ENCODE results near the gene UQCRC1.

DNA sequence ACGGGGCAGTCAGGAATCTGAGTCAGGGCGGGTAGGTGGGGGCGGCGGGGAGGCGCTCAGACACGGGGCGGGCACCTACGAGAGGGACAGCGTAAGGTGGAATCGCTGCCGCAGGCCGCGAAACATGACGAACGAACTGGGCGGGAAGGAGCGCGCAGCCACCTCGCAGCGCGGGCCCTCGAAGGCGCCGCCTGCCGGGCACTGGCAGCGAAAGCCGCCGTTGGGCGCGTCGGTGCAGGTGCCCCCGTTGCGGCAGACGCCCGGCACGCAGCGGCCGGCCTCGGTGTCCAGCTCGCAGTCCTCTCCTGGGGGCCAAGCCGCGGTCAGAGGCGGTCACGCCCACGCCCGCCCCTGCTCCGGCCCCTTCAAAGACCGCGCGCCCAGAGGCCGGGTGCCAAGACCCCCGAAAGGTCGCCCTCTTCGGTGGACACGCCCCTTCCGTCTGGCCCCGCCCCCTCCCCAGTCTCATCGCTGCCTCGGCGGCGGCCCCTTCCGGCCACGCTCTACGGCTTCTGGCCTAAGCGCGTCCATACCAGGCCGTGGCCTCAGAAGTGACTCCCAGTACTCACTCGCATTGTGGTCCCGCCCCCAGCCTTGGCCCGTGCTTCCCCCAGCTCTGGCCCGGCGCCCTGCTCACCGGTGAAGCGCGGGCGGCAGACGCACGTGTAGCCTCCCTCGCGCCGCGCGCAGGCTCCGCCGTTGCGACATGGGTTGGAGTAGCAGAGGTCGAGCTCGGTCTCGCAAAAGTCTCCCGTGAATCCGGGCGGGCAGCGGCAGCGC is 46.8 kb upstream of the UQCRC1 start:
- TF ChIP-seq GATA2 (IDR thresholded peaks at IDR 0.05; ENCODE audit: low read depth, low read length): no peak
- TF ChIP-seq GATA3 (IDR thresholded peaks at IDR 0.05; ENCODE audit: low read depth, low read length): no peak
